B cell (primary cell): ENCODE measurements around the gene PPP2R5E. TPM values are rescaled to one million over a fixed set of nuclear protein-coding genes. Genes with fewer than 3 reads are reported as not detected.

Source experiments
- ATAC-seq: fragments of 200-7000 bp; cut with Tn5 transposase; one replicate; pipeline ENCODE4 v1.10.0; 2021; ENCODE audit warnings: low read depth, mild to moderate bottlenecking, moderate number of reproducible peaks, moderate library complexity
- CTCF ChIA-PET: fragments of 350-600 bp; sonication (Branson Sonifier 250); formaldehyde crosslinking; loops from one replicate; lab custom pipeline; 2021; ENCODE audit warnings: antibody characterized with exemption, inconsistent platforms; lab: Charles Lee
- POLR2A ChIA-PET: fragments of 350-600 bp; sonication (Branson Sonifier 250); formaldehyde crosslinking; loops from one replicate; lab custom pipeline; 2021; ENCODE audit warnings: antibody characterized with exemption; lab: Charles Lee
- DNase-seq: peaks from one replicate; pipeline ENCODE4 v3.0.0; 2013
- H2AFZ ChIP-seq: 2 replicates; pipeline ENCODE4 v1.6.1; 2012; ENCODE audit warnings: mild to moderate bottlenecking, low read depth, low read length; ENCODE audit not compliant: insufficient read depth, poor library complexity, severe bottlenecking
- H3K27ac ChIP-seq, 2 donors: 1 replicate in 1 of 2; 2 replicates in 1 of 2; pipeline ENCODE4 v1.5.1; 2012 to 2013; ENCODE audit warnings: low read length in 2 of 2, mild to moderate bottlenecking in 2 of 2, moderate library complexity in 1 of 2
- H3K27me3 ChIP-seq, 4 experiments: fragments of 200-600 bp in 1 of 4; sonication (generic) in 1 of 4; replicated peaks in 1 of 4; 1 replicate in 2 of 4; 2 replicates in 2 of 4; pipeline versions ENCODE4 v1.6.1 to v1.7.0; 2013 to 2016; ENCODE audit warnings: low read length in 3 of 4, mild to moderate bottlenecking in 2 of 4, mixed read lengths in 1 of 4, moderate library complexity in 1 of 4; ENCODE audit not compliant: insufficient read depth in 4 of 4, control insufficient read depth in 3 of 4; ENCODE audit errors: control extremely low read depth in 1 of 4
- H3K36me3 ChIP-seq, 2 experiments: replicated peaks in 1 of 2; 1 replicate in 1 of 2; 2 replicates in 1 of 2; pipeline versions ENCODE4 v1.6.1 to v1.7.1; 2013; ENCODE audit warnings: low read length in 1 of 2; ENCODE audit not compliant: insufficient read depth in 2 of 2, control insufficient read depth in 1 of 2; ENCODE audit errors: control extremely low read depth in 1 of 2, extremely low read depth in 1 of 2
- H3K4me1 ChIP-seq, 2 donors: fragments of 200-600 bp in 1 of 2; sonication (generic) in 1 of 2; 1 replicate in 1 of 2; 2 replicates in 1 of 2; pipeline versions ENCODE4 v1.5.1 to v1.6.1; 2013 to 2017; ENCODE audit warnings: low read length in 2 of 2; ENCODE audit not compliant: control insufficient read depth in 2 of 2, insufficient read depth in 2 of 2
- H3K4me2 ChIP-seq: replicated peaks from 2 replicates; pipeline ENCODE3; 2012; ENCODE audit warnings: mild to moderate bottlenecking, low read depth, low read length; ENCODE audit not compliant: poor library complexity, severe bottlenecking
- H3K4me3 ChIP-seq, 5 experiments: fragments of 200-600 bp in 1 of 5; sonication (generic) in 1 of 5; 1 replicate in 3 of 5; 2 replicates in 2 of 5; pipeline versions ENCODE4 v1.5.1 to v1.7.0; 2011 to 2016; ENCODE audit warnings: low read length in 4 of 5, mild to moderate bottlenecking in 4 of 5, low read depth in 2 of 5, control low read depth in 1 of 5, moderate library complexity in 1 of 5; ENCODE audit not compliant: insufficient read depth in 1 of 5; ENCODE audit errors: control extremely low read depth in 1 of 5, extremely low read depth in 1 of 5
- H3K79me2 ChIP-seq: fragments of 200-600 bp; sonication (generic); one replicate; pipeline ENCODE4 v1.6.0; 2016; ENCODE audit warnings: low read length; ENCODE audit not compliant: control insufficient read depth, insufficient read depth
- H3K9ac ChIP-seq: fragments of 200-600 bp; sonication (generic); 2 replicates; pipeline ENCODE4 v1.6.1; 2017; ENCODE audit warnings: mild to moderate bottlenecking, low read length, moderate library complexity
- H3K9me3 ChIP-seq, 3 donors: one replicate each; pipeline versions ENCODE4 v1.6.1 to v1.7.1; 2013; ENCODE audit warnings: low read length in 2 of 3; ENCODE audit not compliant: control insufficient read depth in 2 of 3, insufficient read depth in 1 of 3; ENCODE audit errors: control extremely low read depth in 1 of 3
- H4K20me1 ChIP-seq: 2 replicates; pipeline ENCODE4 v1.6.0; 2012; ENCODE audit warnings: mild to moderate bottlenecking, low read length; ENCODE audit not compliant: insufficient read depth, control insufficient read depth, poor library complexity, severe bottlenecking
- H3K27ac Mint-ChIP-seq: one replicate; pipeline ENCODE4 v1.8.0; 2021; ENCODE audit warnings: mixed read lengths
- H3K27me3 Mint-ChIP-seq: one replicate; pipeline ENCODE4 v1.8.0; 2021; ENCODE audit warnings: mixed read lengths
- H3K4me1 Mint-ChIP-seq: one replicate; pipeline ENCODE4 v1.8.0; 2021; ENCODE audit warnings: mixed read lengths
- H3K4me3 Mint-ChIP-seq: one replicate; pipeline ENCODE4 v1.8.0; 2021; ENCODE audit warnings: mixed read lengths
- H3K9me3 Mint-ChIP-seq: one replicate; pipeline ENCODE4 v1.8.0; 2022; ENCODE audit warnings: mixed read lengths; ENCODE audit not compliant: insufficient read depth
- EZH2 ChIP-seq: IDR thresholded peaks from 2 replicates; pipeline ENCODE4 v1.6.1; 2012; ENCODE audit warnings: borderline replicate concordance, low read depth, mild to moderate bottlenecking, moderate library complexity, low read length; ENCODE audit not compliant: insufficient read depth, poor library complexity, severe bottlenecking
- WGBS: methylation state at CpG from one replicate; pipeline ENCODE4 v1.1.5; 2013; ENCODE audit warnings: missing lambda C conversion rate; ENCODE audit not compliant: insufficient coverage; 5-methylcytosine and 5-hydroxymethylcytosine counted together
- intact Hi-C: fragments of 100-400 bp; cut with micrococcal nuclease; formaldehyde crosslinking; loops from one replicate; pipeline ENCODE4 v1.10.0; 2022
- polyA plus RNA-seq: library from polyadenylated mRNA; depleted of rRNA; stranded (reverse); fragments of >200 nt; gene quantifications from 2 replicates; pipeline ENCODE4 v1.2.3, GENCODE V29; 2012
- total RNA-seq, 2 donors: library from RNA; stranded (reverse); fragments of 120-200 nt in 1 of 2; gene quantifications; 1 replicate in 1 of 2; 2 replicates in 1 of 2; pipeline versions ENCODE4 v1.2.3 to v1.2.4, GENCODE V29; 2013 to 2022
- TF ChIP-seq, protein P1 (sequence below): fragments of 200-600 bp; IDR thresholded peaks from one replicate; pipeline ENCODE4 v1.8.0; 2022; ENCODE audit warnings: antibody characterized with exemption, mild to moderate bottlenecking

PPP2R5E gene
- total and polyA plus RNA-seq, 2 donors (not counting 1 experiment from before 2014, with no cell fraction given) = 6.3 to 40.6 TPM

DNA sequence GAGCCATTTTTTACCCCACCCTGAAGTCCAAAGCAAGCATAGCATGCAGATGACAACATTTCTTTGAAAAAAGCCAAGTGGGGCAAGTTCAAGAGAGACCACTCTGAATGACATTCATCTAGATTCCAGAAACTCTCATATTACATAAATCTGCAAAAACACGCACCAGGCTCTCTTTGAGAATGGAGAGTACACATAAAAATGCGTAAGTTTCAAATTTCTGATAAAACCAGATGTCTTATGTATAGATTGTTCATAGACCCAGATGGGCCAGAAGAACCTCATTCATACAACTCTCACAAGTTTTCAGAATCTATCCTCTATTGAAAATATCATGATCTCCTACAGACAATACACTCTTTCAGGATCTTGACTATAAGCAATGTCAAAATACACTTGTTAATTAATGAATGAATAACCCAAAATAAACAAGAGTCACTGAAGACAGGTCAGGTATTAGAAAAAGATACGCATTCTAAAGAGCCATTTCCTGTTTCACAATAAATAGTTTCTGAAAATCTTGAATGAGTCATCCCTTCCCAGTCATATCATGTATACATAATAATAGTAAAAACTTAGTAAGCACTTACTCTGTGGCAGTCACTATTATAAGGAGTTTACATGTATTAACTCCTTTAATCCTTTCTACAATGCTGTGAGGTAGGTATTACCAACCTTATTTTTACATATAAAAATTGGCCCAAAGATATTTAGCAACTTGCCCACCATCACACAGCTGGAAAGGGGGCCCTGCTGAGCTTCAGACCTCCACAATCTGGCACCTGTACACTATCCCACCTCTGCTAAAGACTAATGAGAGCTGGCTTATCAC is 72.0 kb downstream of the PPP2R5E start:
- H3K27me3 Mint-ChIP-seq = no peaks in the 10 kb centered on the region
- Histone ChIP-seq H3K9me3 (no peaks in the 10 kb centered on the region), H2AFZ (no peak overlapping the region), H3K79me2 (peaks cover 90% of the 10 kb centered on the region), H4K20me1 (peaks cover 11% of the 10 kb centered on the region), H3K9ac (no peak overlapping the region), H3K36me3 (peaks cover 0 to 6% of the 10 kb centered on the region in 2 experiments), H3K4me2 (peak overlapping the region; percentile 21), H3K4me1 (peaks cover 0 to 10% of the 10 kb centered on the region in 2 donors), H3K27ac (no peak overlapping the region), H3K27me3 (no peaks in the 10 kb centered on the region), H3K4me3 (no peak overlapping the region)
- intact Hi-C loops = no loop called here
- TF ChIP-seq, protein P1, sequence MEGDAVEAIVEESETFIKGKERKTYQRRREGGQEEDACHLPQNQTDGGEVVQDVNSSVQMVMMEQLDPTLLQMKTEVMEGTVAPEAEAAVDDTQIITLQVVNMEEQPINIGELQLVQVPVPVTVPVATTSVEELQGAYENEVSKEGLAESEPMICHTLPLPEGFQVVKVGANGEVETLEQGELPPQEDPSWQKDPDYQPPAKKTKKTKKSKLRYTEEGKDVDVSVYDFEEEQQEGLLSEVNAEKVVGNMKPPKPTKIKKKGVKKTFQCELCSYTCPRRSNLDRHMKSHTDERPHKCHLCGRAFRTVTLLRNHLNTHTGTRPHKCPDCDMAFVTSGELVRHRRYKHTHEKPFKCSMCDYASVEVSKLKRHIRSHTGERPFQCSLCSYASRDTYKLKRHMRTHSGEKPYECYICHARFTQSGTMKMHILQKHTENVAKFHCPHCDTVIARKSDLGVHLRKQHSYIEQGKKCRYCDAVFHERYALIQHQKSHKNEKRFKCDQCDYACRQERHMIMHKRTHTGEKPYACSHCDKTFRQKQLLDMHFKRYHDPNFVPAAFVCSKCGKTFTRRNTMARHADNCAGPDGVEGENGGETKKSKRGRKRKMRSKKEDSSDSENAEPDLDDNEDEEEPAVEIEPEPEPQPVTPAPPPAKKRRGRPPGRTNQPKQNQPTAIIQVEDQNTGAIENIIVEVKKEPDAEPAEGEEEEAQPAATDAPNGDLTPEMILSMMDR = no peak
- TF ChIP-seq EZH2 = no peak
- H3K4me1 Mint-ChIP-seq = peaks cover 35% of the 10 kb centered on the region
- H3K27ac Mint-ChIP-seq = no peak overlapping the region
- ATAC-seq (peak; percentile 28), DNase-seq (no peak)
- CTCF ChIA-PET = no interaction called here
- no peak overlapping the region for H3K4me3 Mint-ChIP-seq
- WGBS = no CpG with 5 or more reads among the region's 3 CpGs
- no peaks in the 10 kb centered on the region for H3K9me3 Mint-ChIP-seq
- POLR2A ChIA-PET = no interaction called here

DNA sequence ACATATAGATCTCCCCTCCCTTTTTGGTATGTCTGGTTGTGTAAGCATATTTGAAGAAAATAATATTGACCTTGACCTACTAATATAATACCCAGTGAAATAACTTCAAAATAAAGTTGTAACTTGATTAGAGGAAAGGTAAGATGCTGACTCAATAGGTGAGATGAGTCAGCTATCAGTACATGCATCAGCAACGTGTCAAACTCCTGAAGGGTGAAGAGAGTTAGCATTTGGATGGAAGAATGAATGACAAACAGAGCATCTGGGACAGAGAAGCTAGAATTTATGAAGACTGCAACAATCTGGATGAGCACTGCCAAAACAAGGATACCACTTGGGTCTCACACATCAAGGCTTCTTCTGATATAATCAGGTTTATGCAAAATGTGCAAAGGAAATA is 74.9 kb downstream of the PPP2R5E start:
- no peak overlapping the region for H3K4me2 ChIP-seq
- H3K36me3 ChIP-seq = peaks cover 3 to 4% of the 10 kb centered on the region in 2 experiments
- Mint-ChIP-seq H3K27ac (no peak overlapping the region), H3K27me3 (no peaks in the 10 kb centered on the region), H3K4me1 (peaks cover 33% of the 10 kb centered on the region), H3K9me3 (no peaks in the 10 kb centered on the region), H3K4me3 (no peak overlapping the region)
- no peak overlapping the region for H3K27ac ChIP-seq
- peaks cover 79% of the 10 kb centered on the region for H3K79me2 ChIP-seq
- H3K9ac ChIP-seq = no peak overlapping the region
- no peak for TF ChIP-seq EZH2
- TF ChIP-seq, protein P1 = no peak
- ChIA-PET CTCF (no interaction called here), POLR2A (no interaction called here)
- ATAC-seq (no peak), DNase-seq (no peak)
- peaks cover 11% of the 10 kb centered on the region for H4K20me1 ChIP-seq
- intact Hi-C loops = no loop called here
- H3K4me1 ChIP-seq = peaks cover 0 to 7% of the 10 kb centered on the region in 2 donors
- no peaks in the 10 kb centered on the region for H3K27me3 ChIP-seq
- 43% methylated on average over 1 of the region's 1 CpG for WGBS
- H3K9me3 ChIP-seq = no peaks in the 10 kb centered on the region
- H2AFZ ChIP-seq = no peak overlapping the region
- no peak overlapping the region for H3K4me3 ChIP-seq
